ENCODE data around the gene NCKIPSD. TPM values are rescaled to one million over a fixed set of nuclear protein-coding genes. Genes with fewer than 3 reads are reported as not detected.

The NCKIPSD gene
- total RNA-seq, 1 donor from 2014 or later = 25.3 TPM

DNA sequence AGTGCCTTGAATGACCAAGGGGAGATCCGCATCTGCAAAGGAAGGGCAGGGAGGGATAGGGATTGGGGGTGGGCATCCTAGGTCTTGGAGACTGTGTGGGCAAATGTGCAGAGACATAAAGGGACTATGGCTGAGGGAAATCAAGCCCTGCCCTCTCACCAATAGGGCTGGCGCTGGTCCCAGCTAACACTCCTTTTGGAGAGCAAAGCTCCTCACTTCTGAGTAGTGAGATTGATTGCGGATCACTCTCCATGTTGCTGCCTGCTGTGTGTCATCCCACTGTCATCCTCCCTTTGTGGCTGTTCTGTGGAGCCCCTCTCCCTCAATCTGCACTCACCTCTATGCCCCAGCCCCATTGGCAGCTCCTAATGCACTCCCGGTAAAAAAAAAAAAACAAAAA lies 20.8 kb downstream of the NCKIPSD start:
- Mint-ChIP-seq H3K27ac (ENCODE audit: unreplicated experiment) (no peak overlapping the region), H3K4me3 (peak overlapping the region; percentile 41), H3K36me3 (ENCODE audit: low read depth) (peaks cover 11% of the 10 kb centered on the region), H3K4me1 (peaks cover 22% of the 10 kb centered on the region), H3K9me3 (peaks cover 2% of the 10 kb centered on the region), H3K27me3 (ENCODE audit: low read depth) (peaks cover 7% of the 10 kb centered on the region)
- no peak for DNase-seq (ENCODE audit: low read depth, low spot score)
- no peak for TF ChIP-seq CTCF (conservative IDR thresholded peaks at IDR 0.05)

GRCh38 chr3:48664313-48664644 lies 21.4 kb downstream of the NCKIPSD start:
- peak; percentile 40 for TF ChIP-seq CTCF (conservative IDR thresholded peaks at IDR 0.05)
- H3K9me3 Mint-ChIP-seq = peaks cover 2% of the 10 kb centered on the region
- H3K27ac Mint-ChIP-seq (ENCODE audit: unreplicated experiment) = peak overlapping the region; percentile 100
- peaks cover 25% of the 10 kb centered on the region for H3K4me1 Mint-ChIP-seq
- peaks cover 7% of the 10 kb centered on the region for H3K27me3 Mint-ChIP-seq (ENCODE audit: low read depth)
- H3K4me3 Mint-ChIP-seq = peak overlapping the region; percentile 100
- peaks cover 16% of the 10 kb centered on the region for H3K36me3 Mint-ChIP-seq (ENCODE audit: low read depth)
- no peak for DNase-seq (ENCODE audit: low read depth, low spot score)

GRCh38 chr3:48663489-48664312 lies 22.0 kb downstream of the NCKIPSD start:
- peaks cover 7% of the 10 kb centered on the region for H3K27me3 Mint-ChIP-seq (ENCODE audit: low read depth)
- H3K27ac Mint-ChIP-seq (ENCODE audit: unreplicated experiment) = peak overlapping the region; percentile 100
- peaks cover 25% of the 10 kb centered on the region for H3K4me1 Mint-ChIP-seq
- peak; percentile 91 for TF ChIP-seq CTCF (conservative IDR thresholded peaks at IDR 0.05)
- peak; percentile 96 for DNase-seq (ENCODE audit: low read depth, low spot score)
- peaks cover 2% of the 10 kb centered on the region for H3K9me3 Mint-ChIP-seq
- peak overlapping the region; percentile 100 for H3K4me3 Mint-ChIP-seq
- H3K36me3 Mint-ChIP-seq (ENCODE audit: low read depth) = peaks cover 21% of the 10 kb centered on the region

DNA sequence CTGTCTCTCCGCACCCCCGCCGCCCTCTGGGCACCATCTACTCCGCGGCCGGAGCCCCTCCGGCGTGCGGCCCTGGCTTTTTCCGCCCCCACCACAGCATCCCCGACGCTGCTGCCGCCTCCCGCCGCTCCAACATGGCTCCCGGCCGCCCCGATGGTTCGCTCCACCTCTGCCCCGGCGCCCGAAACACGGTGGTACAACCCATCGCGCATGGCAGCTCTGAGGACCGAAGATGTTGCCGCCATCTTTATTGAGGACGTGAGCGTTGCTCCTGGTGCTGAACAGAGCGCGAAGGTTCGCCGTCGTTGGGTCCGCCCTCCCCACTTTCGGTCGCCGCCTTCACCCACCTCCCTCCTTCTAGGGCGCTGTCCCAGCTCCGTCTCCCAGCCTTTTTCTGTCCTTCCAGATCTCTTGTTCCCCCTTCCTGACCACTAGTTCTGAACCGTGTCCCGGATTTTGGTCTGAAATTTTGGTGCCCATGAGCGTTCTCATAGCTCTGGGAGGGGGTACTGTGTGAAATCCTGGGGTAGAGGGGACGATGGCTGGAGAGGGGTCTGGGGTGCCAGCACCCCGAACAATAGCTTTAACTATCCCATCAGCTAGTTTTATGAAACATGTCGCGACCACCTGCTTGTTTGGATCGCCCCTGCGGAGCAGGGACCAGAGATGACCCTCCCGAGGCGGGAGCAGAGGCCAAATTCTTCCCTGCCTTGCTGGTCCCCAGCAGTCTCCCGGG lies 22.8 kb downstream of the NCKIPSD start, which contains the start of gene CELSR3:
TSS of gene CELSR3 (minus strand) at position 134 of the 736 bp plus-strand sequence. CDS start 252 bp downstream, outside the sequence.
- DNase-seq (ENCODE audit: low read depth, low spot score) = peak; percentile 85
- Mint-ChIP-seq H3K9me3 (peaks cover 2% of the 10 kb centered on the region), H3K36me3 (ENCODE audit: low read depth) (peaks cover 24% of the 10 kb centered on the region), H3K4me1 (peaks cover 26% of the 10 kb centered on the region), H3K27me3 (ENCODE audit: low read depth) (peaks cover 7% of the 10 kb centered on the region), H3K27ac (ENCODE audit: unreplicated experiment) (peak within 1 kb of the TSS; percentile 100), H3K4me3 (peak within 1 kb of the TSS; percentile 100)
- no peak for TF ChIP-seq CTCF (conservative IDR thresholded peaks at IDR 0.05)

DNA sequence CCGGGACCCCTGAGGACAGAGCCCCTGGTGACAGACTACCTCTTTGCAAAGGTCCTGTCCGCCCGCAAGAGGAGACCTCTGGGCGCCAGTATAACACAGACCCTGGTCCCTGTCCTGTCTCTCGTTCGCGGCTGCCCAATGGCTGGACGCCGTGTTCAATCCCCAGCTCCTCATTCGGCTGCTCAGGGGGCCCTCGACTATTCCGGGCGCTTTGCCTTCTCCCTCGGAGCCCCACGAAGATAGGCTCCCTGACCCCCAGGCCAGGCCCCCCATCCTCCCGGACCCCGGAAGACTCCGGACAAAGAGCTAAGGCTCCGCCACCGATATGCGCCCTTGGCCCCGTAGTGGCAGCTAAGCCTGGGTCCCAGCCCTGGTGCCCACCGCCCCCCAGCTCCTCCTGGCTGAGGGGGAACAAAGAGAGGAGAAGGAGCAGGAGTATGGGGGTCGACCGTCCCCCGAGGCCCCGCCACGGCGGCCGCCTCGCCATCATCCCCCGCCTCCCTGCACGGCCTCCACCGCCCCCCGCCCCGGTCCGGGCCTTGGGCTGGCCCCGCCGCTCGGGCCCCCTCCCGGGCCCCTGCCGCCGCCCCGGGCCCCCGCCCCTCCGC lies 23.5 kb downstream of the NCKIPSD start:
- Mint-ChIP-seq H3K27me3 (ENCODE audit: low read depth) (peaks cover 7% of the 10 kb centered on the region), H3K4me3 (peak overlapping the region; percentile 88), H3K36me3 (ENCODE audit: low read depth) (peaks cover 26% of the 10 kb centered on the region), H3K9me3 (peaks cover 2% of the 10 kb centered on the region), H3K4me1 (peaks cover 31% of the 10 kb centered on the region), H3K27ac (ENCODE audit: unreplicated experiment) (no peak overlapping the region)
- no peak for TF ChIP-seq CTCF (conservative IDR thresholded peaks at IDR 0.05)
- peak; percentile 16 for DNase-seq (ENCODE audit: low read depth, low spot score)
